ENCODE measurements around the gene PLA2G4B.

DNA sequence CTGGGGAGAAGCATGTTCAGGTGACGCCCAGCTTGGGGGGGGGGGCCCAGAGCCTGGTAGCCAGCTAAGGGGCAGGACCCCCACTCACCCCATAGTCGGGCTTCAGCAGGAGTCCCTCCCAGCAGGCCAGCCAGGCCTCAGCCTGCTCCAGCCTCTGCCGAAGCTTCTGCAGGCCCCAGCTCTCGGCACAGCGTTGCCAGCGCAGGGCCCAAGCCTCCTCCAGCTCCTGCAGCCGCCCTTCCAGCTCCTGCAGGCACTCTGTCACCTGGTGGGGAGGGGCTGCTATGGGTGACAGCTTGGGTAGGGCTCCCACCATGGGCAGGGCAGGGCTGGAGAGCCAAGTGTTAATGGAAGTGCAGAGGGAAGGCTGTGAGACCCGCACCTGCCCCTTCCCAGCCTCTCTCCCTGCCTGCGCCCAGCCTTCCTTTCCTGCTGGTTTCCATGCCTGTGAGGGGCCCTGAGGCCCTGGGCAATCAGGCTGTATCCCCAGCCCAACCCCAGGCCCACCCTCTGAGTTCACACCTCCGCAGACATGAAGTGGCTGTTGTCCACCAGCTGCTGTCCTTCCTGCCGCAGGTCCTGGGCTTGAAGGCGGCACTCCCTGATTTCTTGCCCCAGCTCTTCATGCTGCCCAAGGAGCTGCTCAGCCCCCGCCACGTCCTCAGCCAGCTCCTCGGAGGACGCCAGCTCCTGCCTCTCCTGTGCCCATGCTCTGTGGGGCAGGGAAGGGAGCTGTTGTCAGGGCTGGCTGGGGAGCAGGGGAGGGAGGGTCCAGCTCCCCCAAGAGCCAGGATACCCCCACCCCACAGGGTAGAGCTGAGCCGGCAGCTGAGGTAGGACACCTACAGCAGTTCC, 14.3 kb downstream of the PLA2G4B start:
- TF ChIP-seq, protein P1, sequence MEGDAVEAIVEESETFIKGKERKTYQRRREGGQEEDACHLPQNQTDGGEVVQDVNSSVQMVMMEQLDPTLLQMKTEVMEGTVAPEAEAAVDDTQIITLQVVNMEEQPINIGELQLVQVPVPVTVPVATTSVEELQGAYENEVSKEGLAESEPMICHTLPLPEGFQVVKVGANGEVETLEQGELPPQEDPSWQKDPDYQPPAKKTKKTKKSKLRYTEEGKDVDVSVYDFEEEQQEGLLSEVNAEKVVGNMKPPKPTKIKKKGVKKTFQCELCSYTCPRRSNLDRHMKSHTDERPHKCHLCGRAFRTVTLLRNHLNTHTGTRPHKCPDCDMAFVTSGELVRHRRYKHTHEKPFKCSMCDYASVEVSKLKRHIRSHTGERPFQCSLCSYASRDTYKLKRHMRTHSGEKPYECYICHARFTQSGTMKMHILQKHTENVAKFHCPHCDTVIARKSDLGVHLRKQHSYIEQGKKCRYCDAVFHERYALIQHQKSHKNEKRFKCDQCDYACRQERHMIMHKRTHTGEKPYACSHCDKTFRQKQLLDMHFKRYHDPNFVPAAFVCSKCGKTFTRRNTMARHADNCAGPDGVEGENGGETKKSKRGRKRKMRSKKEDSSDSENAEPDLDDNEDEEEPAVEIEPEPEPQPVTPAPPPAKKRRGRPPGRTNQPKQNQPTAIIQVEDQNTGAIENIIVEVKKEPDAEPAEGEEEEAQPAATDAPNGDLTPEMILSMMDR (IDR thresholded peaks at IDR 0.05), result no peak
- TF ChIP-seq EP300 (IDR thresholded peaks at IDR 0.05), result no peak
- TF ChIP-seq POLR2A (IDR thresholded peaks at IDR 0.05), result no peak
